DMS 273 (cell line): ENCODE measurements around the gene NLGN1.

Source experiments
- DNase-seq: peaks from one replicate; lab custom pipeline; 2025; ENCODE audit not compliant: unreplicated experiment; lab: John Stamatoyannopoulos, UW

Gene NLGN1

DNA sequence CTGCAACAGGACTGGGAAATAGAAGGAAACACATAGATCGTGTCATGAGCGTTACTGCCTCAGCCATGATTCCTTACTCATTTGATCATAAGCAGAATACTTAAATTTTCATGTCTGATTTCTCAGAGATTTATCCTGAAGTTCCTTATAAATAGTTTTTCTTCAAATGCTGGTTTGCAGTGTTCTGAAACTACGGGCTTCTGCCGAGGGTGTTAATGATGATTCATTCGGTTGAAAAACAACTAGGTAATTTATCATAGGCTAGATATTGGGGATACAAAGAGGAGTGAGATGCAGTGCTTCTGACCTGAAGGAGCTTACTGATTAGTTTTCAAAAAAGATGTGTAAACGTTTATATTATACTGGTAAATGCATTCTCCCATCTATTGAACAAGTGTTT lies 428.9 kb downstream of the NLGN1 start:
- DNase-seq: no peak

DNA sequence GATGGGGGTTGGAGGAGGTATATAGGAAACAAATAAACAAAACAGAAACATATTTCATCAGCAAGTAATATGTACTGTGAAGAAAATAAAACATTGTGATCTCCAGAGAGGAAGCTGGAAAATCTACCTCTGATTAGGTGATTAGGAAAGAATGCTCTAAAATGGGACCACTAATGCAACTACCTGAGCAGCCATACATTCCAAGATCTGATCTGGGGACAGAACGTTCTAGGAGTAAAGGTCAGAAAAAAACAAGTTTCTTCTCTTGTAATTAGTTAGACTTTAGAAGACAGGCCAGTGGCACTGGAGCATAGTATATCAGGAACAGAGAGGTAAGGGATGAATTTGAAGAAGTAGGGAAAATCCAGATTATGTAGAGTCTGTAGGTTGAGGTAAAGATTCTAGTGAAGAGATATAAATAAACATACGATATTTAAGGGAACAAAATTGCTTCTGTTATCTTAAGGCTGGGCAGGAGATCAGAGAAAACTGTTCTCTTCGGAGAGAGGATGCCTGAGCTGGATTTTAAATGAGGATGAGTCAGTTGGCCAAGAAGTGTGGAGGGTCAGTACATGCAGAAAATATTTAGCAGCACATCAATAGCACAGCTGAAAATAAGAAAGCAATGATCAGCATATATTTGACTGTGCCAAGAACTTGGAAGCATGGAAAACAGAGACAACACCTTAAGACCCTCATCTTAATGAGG lies 429.5 kb downstream of the NLGN1 start:
- DNase-seq: no peak

DNA sequence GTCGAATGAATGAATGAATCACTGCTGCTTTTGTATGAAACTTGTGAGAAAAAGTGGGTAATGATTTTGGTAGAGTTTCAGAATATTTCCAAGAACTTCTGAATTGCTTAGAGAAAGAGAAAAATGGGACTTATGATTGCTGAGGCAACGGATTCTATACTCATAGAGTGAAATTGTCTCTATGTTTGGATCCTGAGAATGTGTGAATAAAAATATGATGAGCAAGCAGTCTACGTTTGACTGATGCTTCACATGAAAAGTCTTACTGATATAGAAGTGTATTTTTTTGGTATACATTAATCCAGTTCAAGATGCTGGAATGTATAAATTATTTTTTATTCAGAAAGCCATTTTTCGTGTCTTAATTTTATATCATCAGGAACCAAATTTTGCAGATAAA lies 441.1 kb downstream of the NLGN1 start:
- DNase-seq: no peak

DNA sequence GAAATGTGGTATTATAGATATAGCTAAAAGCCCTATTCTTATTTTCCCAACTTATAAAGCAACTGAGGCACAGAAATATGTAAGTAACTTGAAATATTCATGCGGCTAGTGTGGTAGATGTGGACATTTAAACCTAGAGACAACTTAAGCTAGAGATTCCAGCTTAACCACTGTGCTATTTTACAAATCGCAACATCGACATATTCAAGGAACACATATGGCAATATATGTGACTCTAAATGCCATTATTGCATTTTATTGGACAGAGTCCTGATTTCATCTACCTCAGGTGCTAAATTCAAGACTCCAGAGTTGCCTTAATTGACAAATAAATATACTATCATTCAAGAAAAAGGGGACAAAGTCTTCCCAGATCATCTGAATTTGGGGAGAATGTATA lies 442.3 kb downstream of the NLGN1 start:
- no peak for DNase-seq

DNA sequence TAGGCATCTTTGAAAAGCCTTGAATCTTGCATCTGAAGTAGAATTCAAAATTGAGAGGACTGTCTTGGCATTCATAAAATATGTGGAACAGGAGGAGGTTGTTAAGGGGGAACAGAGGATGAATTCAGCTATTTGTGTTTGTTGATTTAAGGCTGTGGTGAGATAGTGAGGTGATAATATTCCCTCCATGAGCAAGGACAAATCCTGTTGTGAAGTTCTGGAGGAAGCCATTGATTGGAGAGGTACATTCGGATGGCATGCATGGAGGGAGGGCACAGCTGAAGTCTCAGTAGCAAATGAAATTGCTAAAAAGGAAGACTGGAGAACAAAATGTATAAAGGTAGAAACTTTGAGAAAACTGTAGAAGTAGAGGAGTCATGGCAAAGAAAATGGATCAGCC lies 443.8 kb downstream of the NLGN1 start:
- no peak for DNase-seq

DNA sequence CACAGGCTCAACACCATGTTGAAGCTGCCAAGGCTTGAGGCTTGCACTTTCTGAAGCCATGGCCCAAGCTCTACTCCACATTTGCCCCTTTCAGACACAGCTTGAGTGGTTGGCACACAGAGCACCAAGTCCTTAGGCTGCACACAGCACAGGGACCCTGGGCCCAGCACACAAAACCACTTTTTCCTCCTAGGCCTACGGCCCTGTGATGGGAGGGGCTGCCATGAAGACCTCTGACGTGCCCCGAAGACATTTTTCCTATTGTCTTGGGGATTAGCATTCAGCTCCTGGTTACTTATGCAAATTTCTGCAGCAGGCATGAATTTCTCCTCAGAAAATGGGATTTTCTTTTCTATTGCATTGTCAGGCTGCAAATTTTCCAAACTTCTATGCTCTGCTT lies 445.5 kb downstream of the NLGN1 start:
- DNase-seq: no peak

DNA sequence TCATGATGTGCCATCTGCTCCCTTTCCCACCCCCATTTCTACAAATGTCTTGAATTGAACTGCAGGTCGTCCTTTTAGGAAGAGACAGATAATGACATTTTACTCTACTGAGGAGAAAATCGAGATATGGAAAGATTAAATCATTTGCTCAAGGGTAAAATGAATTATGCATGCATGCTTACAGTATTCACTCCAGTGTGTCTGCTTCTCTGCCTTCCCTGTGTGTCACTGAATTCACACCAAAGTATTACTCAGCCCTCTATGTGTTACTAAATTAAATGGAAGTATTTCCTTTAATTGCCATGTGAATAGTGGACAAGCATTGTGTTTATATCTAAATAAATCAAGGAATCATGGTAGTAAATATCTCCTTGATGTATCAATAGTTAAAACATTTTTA lies 449.0 kb downstream of the NLGN1 start:
- no peak for DNase-seq

DNA sequence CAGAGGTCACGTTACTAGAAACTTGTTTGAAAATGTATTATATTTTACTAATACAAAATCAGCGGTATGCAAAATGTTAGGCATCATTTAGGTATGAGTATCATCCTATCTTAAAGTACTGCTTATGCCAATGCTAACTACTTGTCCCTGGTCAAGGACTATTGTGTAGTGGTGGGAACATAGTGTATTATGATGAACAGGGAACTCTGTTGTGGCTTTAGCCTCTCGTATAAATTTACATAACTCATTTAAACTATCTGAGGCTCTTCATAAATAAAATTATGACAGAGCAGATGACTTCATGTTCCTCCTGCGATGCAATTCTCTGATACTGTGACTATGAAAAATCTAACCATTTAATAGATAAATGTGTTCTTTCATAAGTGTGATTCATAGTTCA lies 451.9 kb downstream of the NLGN1 start:
- DNase-seq: no peak

DNA sequence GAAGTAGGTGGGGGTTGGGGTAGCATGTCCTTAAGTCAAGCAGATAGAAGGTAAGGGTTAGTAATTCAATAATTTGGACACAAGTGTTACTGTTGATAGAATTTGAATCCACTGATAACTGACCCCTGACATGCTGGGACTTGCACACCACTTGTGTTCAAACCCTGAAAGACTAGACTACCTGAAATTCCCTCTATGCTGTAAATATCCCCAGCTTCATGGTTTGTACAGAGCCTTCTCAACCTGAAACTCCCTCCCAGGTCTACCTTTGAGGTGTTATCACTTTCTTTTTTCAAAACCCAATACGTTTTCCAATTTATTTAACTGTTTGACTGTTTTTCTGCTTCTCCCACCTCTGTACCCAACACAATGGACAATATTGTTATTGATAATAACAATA lies 459.6 kb downstream of the NLGN1 start:
- DNase-seq: no peak

DNA sequence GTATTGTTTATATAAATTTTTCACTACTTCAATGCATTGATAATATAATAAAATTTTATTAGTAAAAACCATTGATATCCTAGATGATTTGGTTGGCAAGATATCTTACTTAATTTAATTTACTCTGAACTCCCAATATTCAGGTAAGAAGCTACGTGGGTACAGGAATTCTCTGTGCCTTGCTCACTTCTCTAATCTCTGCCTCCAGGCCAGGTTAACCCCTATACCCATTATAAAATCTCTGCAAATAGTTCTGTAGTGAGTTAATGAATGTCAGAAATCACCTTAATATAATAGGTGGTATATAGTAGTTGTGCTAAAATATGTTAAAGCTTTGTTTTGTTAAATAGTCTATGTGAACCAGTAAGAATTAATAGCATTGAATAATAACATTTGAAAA lies 465.2 kb downstream of the NLGN1 start:
- no peak for DNase-seq

DNA sequence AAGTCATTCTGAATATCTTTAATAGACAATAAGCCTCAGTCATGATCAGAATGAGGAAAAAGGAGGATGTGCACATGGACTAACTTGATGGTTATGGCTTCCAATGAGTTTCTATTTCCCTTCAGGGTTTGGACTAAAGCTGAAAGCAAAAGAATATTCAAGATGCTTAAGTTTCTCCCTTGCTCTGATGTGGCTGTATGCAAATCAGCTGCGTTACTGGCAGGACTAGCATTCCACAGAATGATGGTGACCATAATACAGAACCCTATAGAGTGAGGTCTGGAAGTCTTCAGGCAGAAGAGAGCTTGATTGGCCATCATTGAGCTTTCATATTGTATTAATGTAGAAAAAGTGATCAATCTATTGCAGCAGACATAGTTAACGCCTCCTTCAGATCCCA lies 466.0 kb downstream of the NLGN1 start:
- DNase-seq: no peak

DNA sequence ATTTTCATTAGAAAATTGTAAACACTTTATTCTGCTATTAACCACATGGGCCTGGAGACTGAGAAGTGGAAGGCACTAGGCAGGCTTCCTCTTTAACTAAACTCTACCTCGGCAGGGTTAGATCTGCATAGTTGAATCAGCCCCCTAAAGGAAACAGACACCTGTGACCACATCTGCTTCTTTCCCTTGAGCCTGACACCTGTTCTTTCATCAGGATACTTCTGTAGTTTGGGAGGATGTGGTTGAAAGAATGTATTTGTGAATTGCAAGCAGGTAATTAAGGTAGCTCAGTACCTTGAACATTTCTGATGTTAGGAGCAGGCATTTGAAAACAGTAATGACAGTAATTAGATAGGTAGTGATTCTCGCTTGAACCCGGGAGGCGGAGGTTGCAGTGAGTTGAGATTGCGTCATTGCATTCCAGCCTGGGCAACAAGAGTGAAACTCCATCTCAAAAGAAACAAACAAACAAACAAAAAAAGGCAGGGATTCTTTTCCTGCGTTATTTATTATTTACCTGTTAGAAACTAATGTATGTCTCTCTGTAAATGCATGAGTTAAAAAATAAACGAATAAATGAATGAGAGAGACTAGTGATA lies 468.5 kb downstream of the NLGN1 start:
- no peak for DNase-seq

DNA sequence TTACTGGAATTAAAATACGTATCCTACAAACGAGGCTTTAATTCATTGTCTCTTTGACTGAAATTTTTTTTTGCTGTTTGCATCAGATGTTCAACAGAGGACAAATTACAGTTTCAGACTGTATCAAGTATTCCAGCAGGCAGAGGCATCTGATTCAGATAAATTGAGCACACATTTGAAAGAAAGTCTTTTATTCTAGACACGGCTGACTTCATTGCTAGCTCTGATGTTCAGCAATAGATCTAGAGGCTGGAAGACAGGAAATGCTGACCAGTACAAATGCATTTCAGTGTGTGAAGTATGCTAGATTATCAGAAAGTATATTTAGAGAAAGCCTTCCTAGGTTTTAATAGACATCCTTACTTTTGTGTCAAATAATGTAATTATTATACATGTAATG lies 472.2 kb downstream of the NLGN1 start:
- no peak for DNase-seq

DNA sequence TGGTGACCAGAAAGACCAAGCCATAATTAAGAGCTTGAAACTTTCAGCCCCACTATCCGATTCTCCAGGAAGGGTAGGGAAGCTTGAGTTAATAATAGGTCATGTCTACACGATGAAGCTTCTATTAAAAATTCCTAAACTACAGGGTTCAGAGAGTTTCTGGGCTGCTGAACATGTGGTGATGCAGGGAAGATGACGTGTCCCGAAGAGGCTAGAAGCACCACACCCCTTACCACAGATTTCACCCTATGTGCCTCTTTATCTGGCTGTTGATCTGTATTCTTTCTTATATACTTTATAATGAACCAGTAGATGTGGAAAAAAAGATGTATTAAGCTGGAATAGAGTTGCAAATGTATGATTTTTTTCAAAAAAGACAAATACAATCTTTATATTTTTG lies 473.4 kb downstream of the NLGN1 start:
- DNase-seq: no peak

DNA sequence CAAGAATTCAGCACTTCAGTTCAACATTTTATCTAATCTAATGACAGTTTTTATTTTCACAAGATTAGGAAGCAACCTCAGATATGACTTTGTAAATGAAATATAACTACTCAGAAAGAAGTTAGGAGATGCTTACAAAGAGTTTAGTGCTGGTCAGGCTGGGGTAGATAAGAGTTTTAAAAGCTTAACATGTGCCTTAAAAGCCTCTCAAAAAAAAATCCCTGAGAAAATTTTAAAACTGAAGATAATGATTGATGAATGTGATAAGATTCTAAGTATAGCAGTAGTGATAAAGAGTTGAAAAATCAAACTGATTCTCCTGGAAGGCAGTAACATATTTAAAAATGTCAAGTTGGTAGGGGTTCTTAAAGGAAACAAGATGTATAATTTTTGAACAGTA lies 478.2 kb downstream of the NLGN1 start:
- DNase-seq: no peak

DNA sequence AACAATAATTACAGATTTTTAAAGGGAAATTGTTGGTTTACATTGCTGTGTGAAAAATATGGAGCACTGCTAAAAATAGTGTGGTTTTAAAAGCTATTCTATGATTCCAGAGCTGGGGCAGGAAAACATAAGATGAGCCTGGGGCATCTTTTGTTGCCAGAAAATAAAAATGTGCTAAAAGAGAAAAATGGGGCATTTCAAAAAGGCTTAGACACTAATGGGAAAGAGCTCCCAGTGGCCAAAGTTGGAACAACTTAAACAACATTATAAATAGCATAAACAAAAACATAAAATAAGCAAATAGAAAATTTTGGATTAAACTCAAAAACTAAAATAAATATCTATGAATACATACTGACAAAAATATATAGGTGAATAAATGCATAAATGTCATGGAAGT lies 478.9 kb downstream of the NLGN1 start:
- peak; percentile 6 for DNase-seq

DNA sequence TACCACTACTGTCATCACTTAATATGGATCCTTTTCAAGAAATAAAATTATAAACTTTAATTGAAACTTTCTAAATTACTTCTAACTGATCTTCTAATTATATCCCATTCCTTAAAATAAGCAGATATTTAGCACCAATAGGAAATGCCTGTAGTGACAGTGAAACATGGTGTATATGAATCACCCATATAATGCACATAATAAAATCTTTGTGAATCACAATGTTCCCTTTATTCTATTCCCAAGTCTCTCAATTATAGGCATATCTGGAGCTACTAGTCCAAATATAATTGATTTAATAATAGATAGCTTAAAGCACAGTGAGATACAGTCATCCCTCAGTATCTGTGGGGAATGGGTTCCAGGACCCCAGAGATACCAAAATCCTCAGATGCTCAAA lies 490.3 kb downstream of the NLGN1 start:
- DNase-seq: no peak

DNA sequence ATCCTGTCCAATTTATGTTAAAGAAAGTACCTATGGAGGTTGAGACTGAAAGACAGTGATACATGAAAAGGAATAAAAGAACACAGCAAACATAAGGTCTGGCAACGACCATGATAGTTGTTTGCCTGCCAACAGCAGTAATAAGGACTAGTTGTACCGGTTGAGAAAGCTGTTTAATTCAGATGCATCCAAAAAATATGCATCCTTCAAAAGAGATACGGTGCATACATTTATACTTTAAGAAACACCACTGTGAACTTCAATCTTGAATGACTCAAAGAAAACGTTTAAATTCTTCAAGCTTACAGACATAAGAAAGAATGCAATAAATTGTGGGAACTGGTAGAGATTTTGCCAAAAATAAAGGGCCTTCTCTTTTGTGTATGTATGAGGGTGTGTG lies 492.1 kb downstream of the NLGN1 start:
- no peak for DNase-seq

DNA sequence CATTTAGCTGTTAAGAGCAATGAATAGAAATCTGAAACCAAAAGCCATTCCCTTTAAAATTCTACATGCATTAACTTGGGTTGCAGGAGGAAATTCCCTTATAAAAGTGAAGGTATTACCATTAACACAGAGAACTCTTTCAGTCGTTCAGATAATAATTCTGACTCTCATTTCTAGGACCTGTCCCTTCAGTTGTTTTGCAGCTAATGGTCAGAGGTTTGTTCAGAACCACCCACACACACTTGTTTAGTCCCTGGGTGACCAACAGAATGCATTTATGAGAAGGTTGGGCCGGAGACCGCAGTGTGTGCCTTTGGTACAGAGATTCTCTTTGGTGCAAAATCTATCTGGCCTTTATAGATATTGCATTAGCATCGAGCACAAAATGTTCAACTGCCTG lies 492.5 kb downstream of the NLGN1 start:
- no peak for DNase-seq

DNA sequence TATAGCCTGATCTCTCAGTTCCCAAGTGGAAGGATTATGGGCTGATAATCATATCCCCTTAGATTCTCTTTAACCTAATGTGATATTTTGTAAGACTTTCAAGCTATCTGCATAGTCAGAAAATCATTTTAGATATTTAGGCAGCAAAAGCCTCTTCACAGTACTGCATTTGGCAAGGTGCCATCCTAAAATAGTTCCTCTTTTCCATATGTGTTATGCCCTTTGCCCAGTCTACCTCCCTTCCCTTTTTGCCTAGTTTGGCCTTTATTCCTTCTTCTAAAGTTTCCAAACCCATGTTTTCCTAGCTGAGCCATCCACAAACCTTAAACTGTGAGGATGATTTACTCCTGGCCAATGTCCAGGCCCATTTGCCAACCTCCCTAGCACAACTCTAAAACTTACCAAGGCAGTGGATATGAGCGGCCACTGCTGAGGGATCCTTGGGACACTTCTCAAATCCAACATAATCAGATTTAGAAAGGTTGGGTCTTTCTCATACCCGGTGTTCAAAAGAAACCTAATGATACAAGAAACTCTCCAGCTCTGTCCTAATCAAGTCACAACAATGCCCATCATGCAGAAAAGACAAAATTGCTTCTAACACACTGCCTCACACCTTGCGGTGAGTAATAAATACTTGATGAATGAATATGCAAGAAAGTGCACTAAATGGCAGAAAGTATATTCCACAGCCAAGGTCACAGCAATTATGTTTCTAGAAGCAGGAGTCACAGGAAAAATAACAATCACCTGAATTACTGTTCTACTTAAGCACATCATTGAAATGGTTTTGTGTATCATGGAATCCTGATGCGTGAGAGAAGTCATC lies 493.9 kb downstream of the NLGN1 start:
- DNase-seq: peak; percentile 23

DNA sequence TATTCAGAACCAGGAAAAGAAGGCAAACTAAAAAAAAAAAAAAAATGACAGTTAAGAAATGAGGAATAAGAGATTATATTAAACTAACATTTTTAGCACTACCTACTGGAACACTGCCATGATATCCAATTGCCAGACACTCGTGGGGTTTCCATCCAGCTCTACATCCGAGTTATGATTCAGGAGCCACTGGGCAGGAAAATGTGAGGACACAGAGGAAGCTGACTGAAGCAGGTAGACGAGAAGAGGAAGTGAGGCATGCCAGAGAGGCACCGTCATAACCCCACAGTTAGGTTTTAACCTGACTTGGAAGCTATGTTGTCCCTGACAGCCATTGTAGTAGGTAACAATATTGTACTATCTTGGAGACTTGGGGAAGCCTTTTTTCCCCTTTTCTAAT lies 495.0 kb downstream of the NLGN1 start:
- DNase-seq: no peak

DNA sequence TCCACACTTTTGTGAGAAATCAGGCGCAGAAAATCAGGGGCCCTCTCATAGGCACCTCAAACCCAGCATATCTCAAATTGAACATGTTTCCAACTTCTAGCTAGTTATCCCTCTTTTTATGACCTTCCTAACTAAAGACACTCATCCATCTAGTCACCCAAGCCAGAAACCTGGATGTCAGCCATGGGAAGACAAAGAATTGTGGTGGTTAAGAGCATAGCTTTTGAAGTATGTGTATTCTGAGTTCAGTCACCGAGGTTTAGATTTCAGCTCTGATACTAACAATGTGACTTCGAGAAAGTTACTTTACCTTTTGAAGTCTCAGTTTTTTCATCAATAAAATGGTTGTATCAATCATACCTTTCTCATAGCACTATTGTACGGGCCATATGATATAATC lies 495.5 kb downstream of the NLGN1 start:
- no peak for DNase-seq
